ENCODE results near the gene RC3H1. TPM values are rescaled to one million over a fixed set of nuclear protein-coding genes. Genes with fewer than 3 reads are reported as not detected.
"Not testable (repeated sequence)": the region's sequence is repeated elsewhere in the genome, so short reads cannot be mapped to it uniquely, and the experiment has no call there.

The RC3H1 gene
- total RNA-seq, 1 donor from 2014 or later = 25.3 TPM

DNA sequence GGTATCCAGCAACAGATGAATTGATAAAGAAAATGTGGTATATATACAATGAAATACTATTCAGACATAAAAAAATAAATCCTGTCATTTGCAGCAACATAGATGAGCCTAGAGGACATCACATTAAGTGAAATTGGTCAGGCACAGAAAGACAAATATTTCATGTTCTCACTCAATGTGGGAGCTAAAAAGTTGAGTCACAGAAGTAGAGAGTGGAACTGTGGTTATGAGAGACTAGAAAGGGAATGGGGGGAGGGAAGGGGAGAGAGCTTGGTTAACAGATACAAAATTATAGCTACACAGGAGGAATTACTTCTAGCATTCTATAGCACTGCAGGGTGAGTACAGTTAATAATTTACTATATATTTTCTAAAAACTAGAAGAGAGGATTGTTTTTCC, 68.0 kb downstream of the RC3H1 start:
- Histone ChIP-seq H3K27ac (no peak overlapping the region), H3K27me3 (no peaks in the 10 kb centered on the region), H3K36me3 (peaks cover 6 to 45% of the 10 kb centered on the region in 2 donors), H3K4me3 (no peak overlapping the region), H3K9me3 (no peaks in the 10 kb centered on the region), H3K4me1 (no peaks in the 10 kb centered on the region)
- intact Hi-C loops (cut with DNase I) = no loop called here
- no peak for TF ChIP-seq POLR2AphosphoS5 (IDR thresholded peaks at IDR 0.05; ENCODE audit: insufficient read depth in 1 of 2, low read depth in 1 of 2)
- TF ChIP-seq, protein P1, sequence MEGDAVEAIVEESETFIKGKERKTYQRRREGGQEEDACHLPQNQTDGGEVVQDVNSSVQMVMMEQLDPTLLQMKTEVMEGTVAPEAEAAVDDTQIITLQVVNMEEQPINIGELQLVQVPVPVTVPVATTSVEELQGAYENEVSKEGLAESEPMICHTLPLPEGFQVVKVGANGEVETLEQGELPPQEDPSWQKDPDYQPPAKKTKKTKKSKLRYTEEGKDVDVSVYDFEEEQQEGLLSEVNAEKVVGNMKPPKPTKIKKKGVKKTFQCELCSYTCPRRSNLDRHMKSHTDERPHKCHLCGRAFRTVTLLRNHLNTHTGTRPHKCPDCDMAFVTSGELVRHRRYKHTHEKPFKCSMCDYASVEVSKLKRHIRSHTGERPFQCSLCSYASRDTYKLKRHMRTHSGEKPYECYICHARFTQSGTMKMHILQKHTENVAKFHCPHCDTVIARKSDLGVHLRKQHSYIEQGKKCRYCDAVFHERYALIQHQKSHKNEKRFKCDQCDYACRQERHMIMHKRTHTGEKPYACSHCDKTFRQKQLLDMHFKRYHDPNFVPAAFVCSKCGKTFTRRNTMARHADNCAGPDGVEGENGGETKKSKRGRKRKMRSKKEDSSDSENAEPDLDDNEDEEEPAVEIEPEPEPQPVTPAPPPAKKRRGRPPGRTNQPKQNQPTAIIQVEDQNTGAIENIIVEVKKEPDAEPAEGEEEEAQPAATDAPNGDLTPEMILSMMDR (IDR thresholded peaks at IDR 0.05) = no peak
- TF ChIP-seq POLR2A (IDR thresholded peaks at IDR 0.05) = no peak
- DNase-seq (ENCODE audit: extremely low spot score in 2 of 2) = no peak

DNA sequence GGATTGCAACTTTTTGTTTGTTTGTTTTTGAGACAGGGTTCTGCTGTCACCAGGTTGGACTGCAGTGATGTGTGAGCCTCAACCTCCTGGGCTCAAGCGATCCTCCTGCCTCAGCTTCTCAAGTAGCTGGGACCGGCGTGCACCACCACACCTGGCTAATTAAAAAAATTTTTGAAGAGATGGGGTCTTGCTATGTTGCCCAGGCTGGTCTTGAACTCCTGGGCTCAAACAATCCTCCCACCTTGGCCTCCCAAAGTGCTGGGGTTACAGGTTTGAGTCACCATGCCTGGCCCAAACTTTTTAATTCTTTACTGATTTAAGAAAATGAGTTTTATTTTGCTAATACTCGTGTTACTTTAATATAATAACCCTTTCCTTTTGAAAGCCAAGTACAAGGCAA, 73.6 kb downstream of the RC3H1 start:
- intact Hi-C loops (cut with DNase I) = no loop called here
- TF ChIP-seq POLR2A (IDR thresholded peaks at IDR 0.05) (no peak), POLR2AphosphoS5 (IDR thresholded peaks at IDR 0.05; ENCODE audit: insufficient read depth in 1 of 2, low read depth in 1 of 2) (no peak)
- TF ChIP-seq, protein P1 (IDR thresholded peaks at IDR 0.05) = no peak
- Histone ChIP-seq H3K9me3 (no peaks in the 10 kb centered on the region), H3K4me3 (no peak overlapping the region), H3K4me1 (no peaks in the 10 kb centered on the region), H3K27ac (no peak overlapping the region), H3K27me3 (no peaks in the 10 kb centered on the region), H3K36me3 (peaks cover 11 to 75% of the 10 kb centered on the region in 2 donors)
- no peak for DNase-seq (ENCODE audit: extremely low spot score in 2 of 2)

DNA sequence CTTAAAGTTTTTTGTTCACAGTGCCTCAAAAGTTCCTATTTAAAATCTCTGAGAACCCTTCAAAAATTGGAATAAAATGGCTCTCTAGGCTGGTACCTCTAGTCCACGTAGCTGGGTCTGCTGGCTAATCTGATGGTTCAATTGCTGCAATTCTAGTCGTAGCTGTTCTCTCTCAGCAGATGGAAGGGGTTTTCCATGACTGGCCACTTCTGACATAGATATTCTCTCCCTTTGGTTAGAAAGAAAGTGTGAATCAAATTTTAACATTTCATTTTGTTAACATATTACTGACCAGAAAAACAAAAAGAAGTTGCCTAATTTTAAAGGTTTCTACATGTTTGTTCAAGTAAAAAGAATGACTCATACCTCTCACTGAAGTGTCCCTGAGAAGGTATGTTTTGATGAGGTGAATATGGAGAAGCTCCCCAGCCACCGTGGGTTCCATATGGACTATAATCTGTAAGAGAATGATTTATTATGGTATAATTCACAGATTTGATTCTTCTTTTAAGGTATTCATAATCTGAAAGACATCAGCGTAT, 75.7 kb downstream of the RC3H1 start:
- Histone ChIP-seq H3K27ac (no peak overlapping the region), H3K9me3 (no peaks in the 10 kb centered on the region), H3K27me3 (no peaks in the 10 kb centered on the region), H3K4me1 (no peaks in the 10 kb centered on the region), H3K36me3 (peaks cover 5 to 82% of the 10 kb centered on the region in 2 donors), H3K4me3 (no peak overlapping the region)
- no peak for DNase-seq (ENCODE audit: extremely low spot score in 2 of 2)
- intact Hi-C loops (cut with DNase I) = no loop called here
- TF ChIP-seq, protein P1 (IDR thresholded peaks at IDR 0.05) = no peak
- TF ChIP-seq POLR2AphosphoS5 (IDR thresholded peaks at IDR 0.05; ENCODE audit: insufficient read depth in 1 of 2, low read depth in 1 of 2) = no peak
- TF ChIP-seq POLR2A (IDR thresholded peaks at IDR 0.05) = no peak

DNA sequence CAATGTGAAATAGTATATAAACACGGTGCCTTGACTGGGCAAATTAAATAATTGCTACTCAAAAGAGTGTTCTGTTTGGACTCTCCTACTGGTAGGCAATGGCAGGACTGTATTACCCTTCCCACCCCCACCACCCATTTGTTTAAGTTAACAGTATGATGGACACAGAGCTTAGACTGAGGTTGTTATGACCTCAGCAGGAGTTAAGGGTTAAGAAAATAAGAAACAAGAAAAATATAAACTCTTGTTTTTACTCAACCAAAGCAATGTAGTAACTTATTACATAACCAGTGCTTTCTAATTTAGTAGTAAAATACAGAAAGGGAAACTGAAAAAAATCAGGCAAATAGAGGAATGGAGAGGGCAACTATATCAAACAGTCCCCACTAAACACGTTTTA, 85.1 kb downstream of the RC3H1 start:
- no peaks in the 10 kb centered on the region for H3K4me1 ChIP-seq
- H3K9me3 ChIP-seq = no peaks in the 10 kb centered on the region
- H3K27ac ChIP-seq = no peak overlapping the region
- intact Hi-C loops (cut with DNase I) = no loop called here
- no peaks in the 10 kb centered on the region for H3K27me3 ChIP-seq
- no peak for TF ChIP-seq POLR2AphosphoS5 (IDR thresholded peaks at IDR 0.05; ENCODE audit: insufficient read depth in 1 of 2, low read depth in 1 of 2)
- TF ChIP-seq, protein P1 (IDR thresholded peaks at IDR 0.05) = no peak
- TF ChIP-seq POLR2A (IDR thresholded peaks at IDR 0.05) = no peak
- no peak for DNase-seq (ENCODE audit: extremely low spot score in 2 of 2)
- H3K4me3 ChIP-seq = no peak overlapping the region
- H3K36me3 ChIP-seq = peaks cover 6 to 33% of the 10 kb centered on the region in 2 donors

DNA sequence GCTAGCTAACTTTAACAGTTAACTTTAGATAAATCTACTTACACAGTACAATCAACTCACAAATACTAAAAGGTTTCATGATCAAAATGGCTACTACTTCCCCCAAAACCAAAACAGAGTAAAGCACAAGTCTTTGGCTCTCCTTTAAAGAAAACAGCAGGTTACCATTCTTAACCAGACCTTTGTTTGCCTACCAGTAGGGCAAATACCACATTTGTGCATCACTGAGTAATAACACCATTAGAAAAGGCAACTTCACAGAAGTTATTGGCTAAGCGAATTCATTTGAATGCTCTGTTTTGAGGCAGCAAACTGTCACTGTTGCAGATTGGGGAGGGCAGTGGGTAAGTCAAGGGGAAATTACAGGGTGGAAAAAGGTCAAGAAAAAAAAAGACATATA, 87.7 kb downstream of the RC3H1 start:
- no peaks in the 10 kb centered on the region for H3K4me1 ChIP-seq
- no peak for TF ChIP-seq POLR2AphosphoS5 (IDR thresholded peaks at IDR 0.05; ENCODE audit: insufficient read depth in 1 of 2, low read depth in 1 of 2)
- H3K9me3 ChIP-seq = no peaks in the 10 kb centered on the region
- no peak for DNase-seq (ENCODE audit: extremely low spot score in 2 of 2)
- peaks cover 0 to 11% of the 10 kb centered on the region in 2 donors for H3K36me3 ChIP-seq
- no peak overlapping the region for H3K27ac ChIP-seq
- H3K27me3 ChIP-seq = no peaks in the 10 kb centered on the region
- intact Hi-C loops (cut with DNase I) = no loop called here
- no peak overlapping the region for H3K4me3 ChIP-seq

DNA sequence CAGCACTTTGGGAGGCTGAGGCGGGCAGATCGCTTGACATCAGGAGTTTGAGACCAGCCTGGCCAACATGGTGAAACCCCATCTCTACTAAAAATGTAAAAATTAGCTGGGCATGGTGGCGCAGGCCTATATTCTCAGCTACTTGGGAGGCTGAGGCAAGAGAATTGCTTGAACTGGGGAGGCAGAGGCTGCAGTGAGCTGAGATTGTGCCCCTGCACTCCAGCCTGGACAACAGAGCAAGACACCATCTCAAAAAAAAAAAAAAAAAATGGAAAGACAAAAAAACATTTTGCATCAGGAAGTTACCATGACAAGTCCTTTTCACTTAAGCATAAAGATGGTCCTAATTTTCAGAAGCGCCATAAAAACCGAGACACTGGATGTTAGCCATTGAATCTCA, 91.6 kb downstream of the RC3H1 start:
- H3K4me1 ChIP-seq; H3K9me3 ChIP-seq; H3K27ac ChIP-seq; H3K27me3 ChIP-seq; intact Hi-C loops (cut with DNase I); DNase-seq (ENCODE audit: extremely low spot score in 2 of 2); H3K4me3 ChIP-seq; H3K36me3 ChIP-seq: not testable (repeated sequence)
